DOHH2 (cell line): ENCODE results near the gene DOCK6.

Experiments used
- H3F3A ChIP-seq: fragments of 200-600 bp; sonication (generic), shearing (Covaris generic); 2 replicates; pipeline ENCODE4 v1.6.0; 2016; ENCODE audit warnings: antibody characterized with exemption, mild to moderate bottlenecking; ENCODE audit not compliant: control insufficient read depth, insufficient read depth
- H3K27ac ChIP-seq: fragments of 200-600 bp; sonication (generic); 2 replicates; pipeline ENCODE4 v1.5.1; 2014; ENCODE audit warnings: low read depth, mild to moderate bottlenecking, low read length, moderate library complexity
- H3K27me3 ChIP-seq: fragments of 200-600 bp; sonication (generic); 2 replicates; pipeline ENCODE4 v1.6.1; 2014; ENCODE audit warnings: mild to moderate bottlenecking, low read length, mixed read lengths; ENCODE audit not compliant: control insufficient read depth
- H3K36me3 ChIP-seq: fragments of 200-600 bp; sonication (generic); 2 replicates; pipeline ENCODE4 v1.6.1; 2014; ENCODE audit warnings: mild to moderate bottlenecking, low read length, moderate library complexity, mixed read lengths; ENCODE audit not compliant: control insufficient read depth
- H3K4me1 ChIP-seq: fragments of 200-600 bp; sonication (generic); 2 replicates; pipeline ENCODE4 v1.6.1; 2014; ENCODE audit warnings: mild to moderate bottlenecking, low read length, mixed read lengths; ENCODE audit not compliant: control insufficient read depth
- H3K4me2 ChIP-seq: fragments of 200-600 bp; sonication (generic); 2 replicates; pipeline ENCODE4 v1.6.0; 2014; ENCODE audit warnings: mild to moderate bottlenecking, low read length, moderate library complexity
- H3K4me3 ChIP-seq: fragments of 200-600 bp; sonication (generic); 2 replicates; pipeline ENCODE4 v1.5.1; 2014; ENCODE audit warnings: mild to moderate bottlenecking, low read length, mixed read lengths
- H3K79me2 ChIP-seq: fragments of 200-600 bp; sonication (generic); 2 replicates; pipeline ENCODE4 v1.6.1; 2014; ENCODE audit warnings: mild to moderate bottlenecking, low read length, mixed read lengths; ENCODE audit not compliant: control insufficient read depth
- H3K9me2 ChIP-seq: fragments of 200-600 bp; sonication (generic); replicated peaks from 2 replicates; pipeline ENCODE4 v1.6.1; 2014; ENCODE audit warnings: mild to moderate bottlenecking, low read length, mixed read lengths; ENCODE audit not compliant: control insufficient read depth
- H3K9me3 ChIP-seq: fragments of 200-600 bp; sonication (generic); 2 replicates; pipeline ENCODE4 v1.6.1; 2014; ENCODE audit warnings: antibody characterized with exemption, low read length, mixed read lengths; ENCODE audit not compliant: control insufficient read depth, insufficient read depth
- H4K20me1 ChIP-seq: fragments of 200-600 bp; sonication (generic); 2 replicates; pipeline ENCODE4 v1.6.0; 2014; ENCODE audit warnings: low read depth, mild to moderate bottlenecking, antibody characterized with exemption, low read length, moderate library complexity; ENCODE audit not compliant: control insufficient read depth, insufficient read depth
- EZH2phosphoT487 ChIP-seq: fragments of 200-600 bp; sonication (generic); IDR thresholded peaks from 2 replicates; pipeline ENCODE4 v1.6.1; 2017; ENCODE audit warnings: borderline replicate concordance, mild to moderate bottlenecking, antibody characterized with exemption, low read length, moderate library complexity, mixed read lengths
- TF ChIP-seq, protein P1 (sequence below): fragments of 200-600 bp; sonication (generic); IDR thresholded peaks from one replicate; pipeline ENCODE4 v1.5.1; 2014; ENCODE audit warnings: antibody characterized with exemption, mild to moderate bottlenecking, low read depth, low read length; ENCODE audit not compliant: poor library complexity, severe bottlenecking

The DOCK6 gene

DNA sequence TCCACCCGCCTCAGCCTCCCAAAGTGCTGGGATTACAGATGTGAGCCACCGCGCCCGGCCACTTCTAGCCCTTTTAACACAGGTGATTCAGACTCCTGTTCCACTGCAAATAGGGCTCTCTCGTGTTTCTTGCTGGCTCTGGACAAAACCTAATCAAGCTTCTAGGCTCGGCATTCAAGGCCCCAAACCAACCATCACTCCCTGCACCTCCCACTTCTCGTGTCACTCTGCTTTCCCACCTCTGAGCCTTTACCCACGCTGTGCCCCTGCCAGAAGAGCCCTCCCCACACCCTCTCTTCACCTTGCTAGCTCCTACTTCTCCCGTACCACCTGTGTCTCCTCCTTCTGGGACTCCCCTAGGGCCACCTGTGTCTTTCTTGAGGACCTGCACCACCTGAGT is 84.7 kb downstream of the DOCK6 start:
- H3K27me3 ChIP-seq, result no peaks in the 10 kb centered on the region
- H3K36me3 ChIP-seq, result peaks cover 79% of the 10 kb centered on the region
- no peaks in the 10 kb centered on the region for H3K9me2 ChIP-seq
- H3K4me2 ChIP-seq, result no peak overlapping the region
- no peaks in the 10 kb centered on the region for H3K9me3 ChIP-seq
- H3F3A ChIP-seq, result peaks cover 2% of the 10 kb centered on the region; the same call in 1 of the 2 replicates
- H3K4me3 ChIP-seq, result no peak overlapping the region
- peaks cover 28% of the 10 kb centered on the region for H3K79me2 ChIP-seq
- TF ChIP-seq EZH2phosphoT487, result no peak
- TF ChIP-seq, protein P1, sequence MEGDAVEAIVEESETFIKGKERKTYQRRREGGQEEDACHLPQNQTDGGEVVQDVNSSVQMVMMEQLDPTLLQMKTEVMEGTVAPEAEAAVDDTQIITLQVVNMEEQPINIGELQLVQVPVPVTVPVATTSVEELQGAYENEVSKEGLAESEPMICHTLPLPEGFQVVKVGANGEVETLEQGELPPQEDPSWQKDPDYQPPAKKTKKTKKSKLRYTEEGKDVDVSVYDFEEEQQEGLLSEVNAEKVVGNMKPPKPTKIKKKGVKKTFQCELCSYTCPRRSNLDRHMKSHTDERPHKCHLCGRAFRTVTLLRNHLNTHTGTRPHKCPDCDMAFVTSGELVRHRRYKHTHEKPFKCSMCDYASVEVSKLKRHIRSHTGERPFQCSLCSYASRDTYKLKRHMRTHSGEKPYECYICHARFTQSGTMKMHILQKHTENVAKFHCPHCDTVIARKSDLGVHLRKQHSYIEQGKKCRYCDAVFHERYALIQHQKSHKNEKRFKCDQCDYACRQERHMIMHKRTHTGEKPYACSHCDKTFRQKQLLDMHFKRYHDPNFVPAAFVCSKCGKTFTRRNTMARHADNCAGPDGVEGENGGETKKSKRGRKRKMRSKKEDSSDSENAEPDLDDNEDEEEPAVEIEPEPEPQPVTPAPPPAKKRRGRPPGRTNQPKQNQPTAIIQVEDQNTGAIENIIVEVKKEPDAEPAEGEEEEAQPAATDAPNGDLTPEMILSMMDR, result no peak
- H4K20me1 ChIP-seq, result no peaks in the 10 kb centered on the region
- H3K4me1 ChIP-seq, result peaks cover 29% of the 10 kb centered on the region
- H3K27ac ChIP-seq, result no peak overlapping the region

DNA sequence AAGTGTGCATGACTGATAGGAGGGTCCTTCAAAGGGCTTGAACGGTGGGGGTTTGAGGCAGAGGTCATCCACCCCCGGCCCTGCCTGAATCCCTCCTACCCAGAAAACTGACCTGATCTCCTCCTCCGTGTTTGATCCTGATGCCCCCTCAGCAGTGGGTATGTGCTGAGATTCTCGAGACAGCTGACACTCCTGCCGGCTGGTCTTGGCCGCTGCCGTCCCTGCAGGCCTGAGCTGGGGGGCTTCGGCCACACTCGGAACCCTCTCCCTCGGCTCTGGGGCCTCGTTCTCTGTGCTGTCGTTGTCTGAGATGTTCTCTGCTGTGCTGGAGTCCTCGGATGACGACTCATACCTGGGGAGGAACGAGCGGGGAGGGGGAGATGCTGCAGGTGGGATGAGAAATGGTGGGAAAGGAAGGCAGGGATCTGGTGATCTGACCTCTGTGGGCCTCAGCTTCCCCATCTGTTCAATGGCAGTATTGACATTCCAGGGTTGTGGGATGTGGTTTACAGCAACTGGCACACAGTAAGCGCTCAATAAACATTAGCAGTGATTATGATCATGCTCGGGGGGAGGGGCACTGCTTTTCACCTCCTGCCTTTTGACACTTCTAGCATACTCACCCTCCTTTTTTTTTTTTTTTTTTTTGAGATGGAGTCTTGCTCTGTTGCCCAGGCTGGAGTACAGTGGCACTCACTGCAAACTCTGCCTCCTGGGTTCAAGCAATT is 85.7 kb downstream of the DOCK6 start:
- no peaks in the 10 kb centered on the region for H3K9me3 ChIP-seq
- H3K9me2 ChIP-seq, result no peaks in the 10 kb centered on the region
- peaks cover 27% of the 10 kb centered on the region for H3K4me1 ChIP-seq
- H3K27ac ChIP-seq, result no peak overlapping the region
- no peak overlapping the region for H3K4me3 ChIP-seq
- H4K20me1 ChIP-seq, result no peaks in the 10 kb centered on the region
- H3F3A ChIP-seq, result no peaks in the 10 kb centered on the region
- H3K79me2 ChIP-seq, result peaks cover 22% of the 10 kb centered on the region
- H3K36me3 ChIP-seq, result peaks cover 80% of the 10 kb centered on the region
- H3K4me2 ChIP-seq, result no peak overlapping the region
- TF ChIP-seq, protein P1, result no peak
- no peaks in the 10 kb centered on the region for H3K27me3 ChIP-seq

DNA sequence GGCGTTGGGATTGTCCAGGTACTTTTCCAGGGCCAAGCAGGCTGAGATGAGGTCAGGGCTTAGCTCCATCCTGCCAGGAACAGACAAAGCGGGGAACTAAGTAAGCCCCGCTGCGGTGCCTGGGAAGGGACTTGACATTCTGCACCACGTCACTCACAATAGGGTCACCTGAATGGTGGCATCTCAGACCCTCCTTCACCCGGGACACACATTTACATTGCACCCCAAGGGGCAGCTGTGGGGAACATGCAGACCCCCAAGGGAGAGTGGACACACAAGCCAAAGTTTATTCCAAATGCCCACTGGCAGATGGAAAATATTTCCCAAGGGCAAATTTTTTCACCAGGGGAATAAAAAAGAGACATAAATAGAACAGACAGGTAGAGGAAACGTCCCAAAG is 86.4 kb downstream of the DOCK6 start:
- peaks cover 75% of the 10 kb centered on the region for H3K36me3 ChIP-seq
- H3K4me2 ChIP-seq, result no peak overlapping the region
- no peaks in the 10 kb centered on the region for H3K27me3 ChIP-seq
- H3K4me1 ChIP-seq, result peaks cover 22% of the 10 kb centered on the region
- H3K9me3 ChIP-seq, result no peaks in the 10 kb centered on the region
- H3K4me3 ChIP-seq, result no peak overlapping the region
- no peaks in the 10 kb centered on the region for H3F3A ChIP-seq
- H4K20me1 ChIP-seq, result no peaks in the 10 kb centered on the region
- H3K9me2 ChIP-seq, result no peaks in the 10 kb centered on the region
- no peak for TF ChIP-seq EZH2phosphoT487
- TF ChIP-seq, protein P1, result no peak
- no peak overlapping the region for H3K27ac ChIP-seq
- peaks cover 17% of the 10 kb centered on the region for H3K79me2 ChIP-seq
